Inferior parietal cortex (tissue), 1 donor: ENCODE results near the gene FXN.
"Not testable (repeated sequence)": the region's sequence is repeated elsewhere in the genome, so short reads cannot be mapped to it uniquely, and the experiment has no call there.

Source experiments
- DNase-seq: peaks from one replicate; pipeline ENCODE4 v3.0.0-alpha.2; 2016; ENCODE audit errors: extremely low spot score

The FXN gene

GRCh38 chr9:69103348-69103996 lies 67.9 kb downstream of the FXN start:
- not testable (repeated sequence) for DNase-seq

- DNase-seq = no peak
These were observed 69.4 kb downstream of the FXN start for GRCh38 chr9:69104830-69105527.

- DNase-seq = no peak
These were observed 72.2 kb downstream of the FXN start for GRCh38 chr9:69107771-69108170.

- DNase-seq = not testable (repeated sequence)
These were observed 73.2 kb downstream of the FXN start for GRCh38 chr9:69108706-69109105.

- no peak for DNase-seq
These were observed 73.6 kb downstream of the FXN start for GRCh38 chr9:69109152-69109551.

- DNase-seq = not testable (repeated sequence)
These were observed 77.1 kb downstream of the FXN start for GRCh38 chr9:69112646-69113045.

GRCh38 chr9:69115621-69116020 lies 80.1 kb downstream of the FXN start:
- no peak for DNase-seq

- DNase-seq = no peak
These were observed 83.1 kb downstream of the FXN start for GRCh38 chr9:69118656-69119055.

- DNase-seq = no peak
These were observed 85.0 kb downstream of the FXN start for GRCh38 chr9:69120380-69121154.

GRCh38 chr9:69121155-69122081 lies 85.9 kb downstream of the FXN start:
- no peak for DNase-seq

- peak; percentile 66 for DNase-seq
These were observed 86.6 kb downstream of the FXN start for GRCh38 chr9:69122082-69122548.

- DNase-seq = no peak
These were observed 87.1 kb downstream of the FXN start for GRCh38 chr9:69122549-69123141.

- DNase-seq = no peak
These were observed 95.2 kb downstream of the FXN start for GRCh38 chr9:69130456-69131441.

- no peak for DNase-seq
These were observed 96.1 kb downstream of the FXN start for GRCh38 chr9:69131682-69132081.

GRCh38 chr9:69132361-69132760 lies 96.8 kb downstream of the FXN start:
- no peak for DNase-seq

- no peak for DNase-seq
These were observed 98.9 kb downstream of the FXN start for GRCh38 chr9:69134412-69134811.

- no peak for DNase-seq
These were observed 100.6 kb downstream of the FXN start for GRCh38 chr9:69136185-69136584.

- DNase-seq = no peak
These were observed 101.2 kb downstream of the FXN start for GRCh38 chr9:69136779-69137178.

GRCh38 chr9:69137311-69137710 lies 101.8 kb downstream of the FXN start:
- no peak for DNase-seq

GRCh38 chr9:69139596-69139995 lies 104.0 kb downstream of the FXN start:
- no peak for DNase-seq
